ENCODE results near the gene SMCP.

The SMCP gene

GRCh38 chr1:152886085-152886484 lies 8.0 kb downstream of the SMCP start:
- H3K4me3 ChIP-seq (ENCODE audit: low read depth, low read length) = no peak overlapping the region
- TF ChIP-seq CTCF (IDR thresholded peaks at IDR 0.05; ENCODE audit: low read depth, low read length) = no peak

- TF ChIP-seq CTCF (IDR thresholded peaks at IDR 0.05; ENCODE audit: low read depth, low read length) = no peak
- no peak overlapping the region for H3K4me3 ChIP-seq (ENCODE audit: low read depth, low read length)
Measured at GRCh38 chr1:152886758-152887409, 8.8 kb downstream of the SMCP start.

GRCh38 chr1:152888126-152888525 lies 10.0 kb downstream of the SMCP start:
- H3K4me3 ChIP-seq (ENCODE audit: low read depth, low read length) = no peak overlapping the region
- no peak for TF ChIP-seq CTCF (IDR thresholded peaks at IDR 0.05; ENCODE audit: low read depth, low read length)

- no peak for TF ChIP-seq CTCF (IDR thresholded peaks at IDR 0.05; ENCODE audit: low read depth, low read length)
- H3K4me3 ChIP-seq (ENCODE audit: low read depth, low read length) = no peak overlapping the region
Measured at GRCh38 chr1:152899027-152899426, 20.9 kb downstream of the SMCP start.

- no peak overlapping the region for H3K4me3 ChIP-seq (ENCODE audit: low read depth, low read length)
- TF ChIP-seq CTCF (IDR thresholded peaks at IDR 0.05; ENCODE audit: low read depth, low read length) = no peak
Measured at GRCh38 chr1:152899883-152900282, 21.8 kb downstream of the SMCP start.

GRCh38 chr1:152901631-152902030 lies 23.5 kb downstream of the SMCP start:
- TF ChIP-seq CTCF (IDR thresholded peaks at IDR 0.05; ENCODE audit: low read depth, low read length) = no peak
- no peak overlapping the region for H3K4me3 ChIP-seq (ENCODE audit: low read depth, low read length)

GRCh38 chr1:152902636-152903035 lies 24.5 kb downstream of the SMCP start:
- no peak for TF ChIP-seq CTCF (IDR thresholded peaks at IDR 0.05; ENCODE audit: low read depth, low read length)
- H3K4me3 ChIP-seq (ENCODE audit: low read depth, low read length) = no peak overlapping the region
